CD4-positive, alpha-beta T cell treated with Interferon alpha-2 for 1 hour (primary cell): ENCODE data around the gene PSMB1.

ENCODE experiments used
- DNase-seq, 2 donors: peaks; one replicate each; pipeline ENCODE4 v3.0.0-alpha.2; 2020 to 2022

Gene PSMB1

DNA sequence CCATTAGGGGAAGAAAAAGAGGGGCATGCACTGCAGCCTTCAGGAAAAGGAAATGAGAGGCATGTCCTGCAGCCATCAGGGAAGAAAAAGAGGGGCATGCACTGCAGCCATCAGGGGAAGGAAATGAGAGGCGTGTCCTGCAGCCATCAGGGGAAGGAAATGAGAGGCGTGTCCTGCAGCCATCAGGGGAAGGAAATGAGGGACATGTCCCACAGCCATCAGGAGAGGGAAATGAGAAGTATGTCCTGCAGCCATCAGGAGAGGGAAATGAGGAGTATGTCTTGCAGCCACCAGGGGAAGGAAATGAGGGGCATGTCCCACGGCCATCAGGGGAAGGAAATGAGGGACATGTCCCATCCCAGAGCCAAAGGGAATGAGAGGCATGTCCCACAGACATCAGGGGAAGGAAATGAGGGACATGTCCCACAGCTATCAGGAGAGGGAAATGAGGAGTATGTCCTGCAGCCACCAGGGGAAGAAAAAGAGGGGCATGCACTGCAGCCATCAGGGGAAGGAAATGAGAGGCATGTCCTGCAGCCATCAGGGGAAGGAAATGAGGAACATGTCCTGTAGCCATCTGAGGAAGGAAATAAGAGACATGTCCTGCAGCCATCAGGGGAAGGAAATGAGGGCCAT lies 52.0 kb downstream of the PSMB1 start:
- no peak for DNase-seq

DNA sequence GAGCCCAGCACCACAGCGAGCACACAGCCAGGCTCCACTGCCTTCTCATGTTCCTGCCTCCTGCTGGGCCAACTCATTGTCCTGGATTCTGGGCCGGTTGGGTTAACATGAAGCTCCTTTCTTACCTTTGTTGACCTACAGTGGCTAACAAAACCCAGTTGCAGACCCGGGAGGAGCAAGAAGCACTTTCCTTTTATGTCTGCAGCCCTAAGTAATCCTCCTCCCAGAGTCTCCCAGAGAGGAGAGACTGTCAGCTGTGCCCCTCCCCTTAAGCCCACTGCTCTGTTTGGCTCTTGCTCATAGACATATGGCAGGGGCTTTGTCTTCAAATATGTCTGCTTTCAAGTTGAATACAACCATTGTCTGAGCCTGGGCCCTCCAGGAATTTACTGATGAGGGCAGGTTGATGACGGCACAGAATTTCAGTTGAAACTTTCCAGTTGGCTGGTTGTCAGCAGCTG lies 55.2 kb downstream of the PSMB1 start:
- DNase-seq: no peak

DNA sequence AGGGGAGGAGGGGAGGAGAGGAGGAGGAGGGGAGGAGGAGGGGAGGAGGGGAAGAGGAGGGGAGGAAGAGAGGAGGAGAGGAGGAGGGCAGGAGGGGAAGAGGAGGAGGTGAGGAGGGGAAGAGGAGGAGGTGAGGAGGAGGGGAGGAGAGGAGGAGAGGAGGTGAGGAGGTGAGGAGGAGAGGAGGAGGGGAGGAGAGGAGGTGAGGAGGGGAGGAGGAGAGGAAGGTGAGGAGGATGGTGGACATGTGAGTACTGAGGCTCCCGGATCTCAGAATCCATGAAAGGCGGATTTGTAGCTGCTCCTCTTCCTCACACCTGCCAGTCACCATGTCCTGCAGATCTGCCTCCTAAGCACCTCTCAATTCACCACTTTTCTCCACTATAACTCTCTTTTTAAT lies 59.8 kb downstream of the PSMB1 start:
- DNase-seq: no peak

DNA sequence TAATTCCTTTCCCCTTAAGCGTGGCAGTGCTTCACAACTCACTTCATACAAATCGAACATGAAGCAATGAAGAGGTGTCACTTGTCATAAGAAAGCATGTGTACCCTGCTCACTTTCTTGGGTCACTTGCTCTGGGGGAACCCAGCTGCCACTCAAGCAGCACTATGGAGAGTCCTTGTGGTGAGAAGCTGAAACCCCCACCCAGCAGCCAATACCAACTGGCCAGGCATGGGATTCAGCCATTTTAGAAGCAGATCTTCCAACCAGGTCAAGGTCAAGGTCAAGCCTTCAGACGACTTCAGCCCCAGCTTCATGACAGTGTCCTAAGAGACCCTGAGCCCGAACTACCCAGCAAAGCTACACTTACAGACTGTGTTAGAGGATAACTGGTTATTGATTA lies 62.8 kb downstream of the PSMB1 start:
- no peak for DNase-seq

DNA sequence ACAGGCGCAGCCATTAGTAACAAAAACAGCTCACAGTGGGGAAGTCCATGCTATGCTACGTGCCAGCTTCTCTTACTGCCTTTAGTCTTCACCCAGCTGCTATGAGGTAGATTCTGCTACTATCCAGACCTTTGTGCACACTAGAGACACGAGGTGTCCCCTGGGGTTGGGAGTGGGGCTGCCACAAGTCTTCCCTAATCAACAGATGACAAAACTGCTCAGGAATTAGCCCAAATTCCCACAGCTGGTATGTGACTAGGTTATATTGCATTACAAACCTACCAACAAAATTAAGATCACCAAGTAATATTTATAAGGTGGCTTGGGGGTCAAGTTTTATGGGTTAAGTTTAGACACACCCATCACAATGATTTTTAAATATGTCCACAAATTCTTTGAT lies 63.3 kb downstream of the PSMB1 start:
- no peak for DNase-seq

DNA sequence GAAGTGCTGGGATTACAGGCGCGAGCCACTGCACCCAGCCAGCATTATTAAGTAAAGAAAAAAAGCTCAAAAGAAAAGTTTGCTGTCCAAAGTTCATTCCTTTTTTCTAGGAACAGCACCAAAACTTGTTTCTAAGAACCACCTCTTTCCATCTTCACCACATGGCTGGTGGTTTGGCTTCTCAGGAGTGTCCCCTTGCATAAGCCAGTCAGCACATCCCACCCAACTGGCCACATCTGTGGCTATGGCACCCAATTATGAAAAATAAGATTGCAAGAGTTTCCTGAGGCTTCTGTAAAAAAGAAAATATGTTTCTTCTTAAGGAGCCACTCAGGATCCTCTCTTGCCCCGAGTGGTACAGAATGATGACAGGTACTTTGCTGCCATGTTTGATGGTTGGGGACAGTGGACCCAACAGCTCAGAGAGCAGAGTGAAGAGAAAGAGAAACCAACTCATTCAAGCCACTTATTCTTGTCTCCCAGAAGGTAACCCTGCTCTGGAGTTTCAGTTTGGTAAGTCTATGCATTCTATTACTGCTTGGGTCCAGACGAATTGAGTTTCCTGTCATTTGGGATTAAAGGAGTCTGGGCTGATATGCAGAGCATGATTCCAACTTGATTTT lies 65.3 kb downstream of the PSMB1 start:
- no peak for DNase-seq

DNA sequence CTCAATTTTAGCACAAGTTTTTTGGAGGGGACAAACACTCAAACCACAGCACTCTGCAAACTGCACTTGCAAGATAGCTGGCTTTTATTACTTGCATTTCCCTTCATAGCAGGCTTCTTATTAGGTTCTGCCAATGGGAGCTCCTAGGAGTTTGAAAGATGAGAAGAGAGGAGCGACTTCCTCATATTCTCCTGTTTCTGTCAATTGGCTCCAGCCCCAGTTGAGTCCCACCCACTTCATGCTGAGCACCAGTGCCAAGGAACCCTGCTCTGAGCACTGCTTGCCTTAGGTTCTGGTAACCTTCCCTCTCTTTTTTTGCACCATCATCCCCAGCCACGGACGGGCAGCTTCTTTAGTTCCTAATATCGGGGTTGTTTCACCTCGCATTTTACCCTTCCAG lies 67.9 kb downstream of the PSMB1 start:
- DNase-seq: no peak
